ENCODE measurements around the gene KRTAP10-3.
"Not testable (repeated sequence)": the region's sequence is repeated elsewhere in the genome, so short reads cannot be mapped to it uniquely, and the experiment has no call there.

Gene KRTAP10-3

DNA sequence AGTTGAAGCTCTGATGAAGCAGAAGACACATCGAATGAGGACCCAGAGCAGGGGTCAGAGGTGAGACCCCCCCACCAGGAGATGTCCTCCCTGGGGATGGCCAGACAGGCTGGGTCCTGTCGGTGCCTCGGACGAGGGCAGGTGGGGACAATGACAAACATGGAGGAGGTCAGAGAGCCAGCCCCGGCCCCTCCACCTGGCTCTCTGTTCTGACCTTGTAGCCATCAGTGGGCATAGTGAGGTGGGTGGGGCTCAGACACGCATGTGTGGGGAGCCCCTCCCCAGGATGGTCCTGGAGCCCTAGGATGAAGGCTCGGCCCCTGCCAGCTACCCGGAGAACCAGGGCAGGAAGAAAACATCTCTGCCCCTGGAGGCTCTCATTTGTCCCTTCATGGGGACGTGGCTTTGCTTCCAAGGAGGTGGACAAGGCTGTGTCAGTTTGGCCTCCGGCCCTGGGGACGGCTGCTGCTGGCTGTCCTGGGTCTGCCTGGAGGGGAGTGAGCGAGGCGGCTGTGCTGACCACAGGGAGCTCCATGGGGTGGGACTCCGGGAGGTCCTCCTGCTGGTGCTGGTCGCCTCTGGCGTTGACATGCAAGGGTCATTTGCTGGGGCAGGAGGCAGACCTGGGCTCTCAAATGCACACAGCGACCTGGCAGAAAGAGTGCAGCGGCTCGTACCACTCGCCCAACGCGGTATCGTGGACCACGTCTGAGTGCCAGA lies 31.2 kb upstream of the KRTAP10-3 start:
- DNase-seq: no peak

DNA sequence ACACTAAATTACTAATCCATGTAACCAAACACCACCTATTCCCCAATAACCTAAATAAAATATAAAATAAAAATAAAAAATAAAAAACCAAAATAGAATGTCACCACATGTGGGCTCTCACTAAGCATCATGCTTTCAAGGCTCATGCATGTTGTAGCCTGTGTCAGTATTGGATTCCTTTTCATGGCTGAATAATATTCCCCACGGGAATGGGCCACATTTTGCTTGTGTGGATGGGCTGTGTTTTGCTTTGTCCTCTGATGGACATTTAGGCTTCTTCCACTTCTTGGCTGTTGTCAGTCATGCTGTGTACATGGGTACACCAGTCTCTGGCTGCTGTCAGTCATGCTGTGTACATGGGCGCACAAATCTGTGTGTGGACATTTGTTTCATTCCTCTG lies 30.5 kb upstream of the KRTAP10-3 start:
- DNase-seq: no peak

DNA sequence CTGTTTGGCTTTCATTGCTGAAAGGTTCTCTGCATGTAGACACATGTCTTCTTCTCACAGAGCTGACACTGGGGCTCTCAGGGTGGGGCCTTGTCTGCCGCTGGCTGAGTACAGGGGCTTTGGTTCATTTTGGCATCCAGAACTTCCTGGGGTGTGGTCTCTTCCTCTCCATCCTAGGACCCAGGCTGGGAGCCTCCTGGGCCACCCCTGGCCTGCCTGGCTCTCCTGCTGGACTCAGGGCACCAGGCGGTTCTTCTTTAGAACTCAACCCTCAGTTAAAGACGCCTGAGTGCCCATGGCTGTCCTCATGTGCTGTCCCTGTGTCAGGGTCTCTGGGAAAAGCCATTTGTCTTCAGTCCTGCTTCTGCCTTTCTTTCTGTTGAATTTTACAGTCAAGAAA lies 27.3 kb upstream of the KRTAP10-3 start:
- no peak for DNase-seq

DNA sequence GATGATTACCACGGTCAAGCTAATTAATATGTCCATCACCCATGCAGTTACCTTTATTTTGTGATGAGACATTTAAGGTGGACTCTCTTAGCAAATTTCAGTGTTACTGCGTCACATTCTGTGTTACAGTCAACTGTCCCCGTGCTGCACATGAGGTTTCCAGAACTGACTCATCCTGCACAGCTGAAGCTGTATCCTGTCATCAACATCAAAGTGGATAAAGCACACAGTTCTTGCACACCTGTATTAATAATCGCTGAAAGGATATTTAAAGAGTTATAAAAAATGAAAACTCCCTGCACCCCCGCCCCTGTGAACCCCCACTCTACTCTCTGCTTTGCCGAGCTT lies 25.2 kb upstream of the KRTAP10-3 start:
- DNase-seq: no peak

DNA sequence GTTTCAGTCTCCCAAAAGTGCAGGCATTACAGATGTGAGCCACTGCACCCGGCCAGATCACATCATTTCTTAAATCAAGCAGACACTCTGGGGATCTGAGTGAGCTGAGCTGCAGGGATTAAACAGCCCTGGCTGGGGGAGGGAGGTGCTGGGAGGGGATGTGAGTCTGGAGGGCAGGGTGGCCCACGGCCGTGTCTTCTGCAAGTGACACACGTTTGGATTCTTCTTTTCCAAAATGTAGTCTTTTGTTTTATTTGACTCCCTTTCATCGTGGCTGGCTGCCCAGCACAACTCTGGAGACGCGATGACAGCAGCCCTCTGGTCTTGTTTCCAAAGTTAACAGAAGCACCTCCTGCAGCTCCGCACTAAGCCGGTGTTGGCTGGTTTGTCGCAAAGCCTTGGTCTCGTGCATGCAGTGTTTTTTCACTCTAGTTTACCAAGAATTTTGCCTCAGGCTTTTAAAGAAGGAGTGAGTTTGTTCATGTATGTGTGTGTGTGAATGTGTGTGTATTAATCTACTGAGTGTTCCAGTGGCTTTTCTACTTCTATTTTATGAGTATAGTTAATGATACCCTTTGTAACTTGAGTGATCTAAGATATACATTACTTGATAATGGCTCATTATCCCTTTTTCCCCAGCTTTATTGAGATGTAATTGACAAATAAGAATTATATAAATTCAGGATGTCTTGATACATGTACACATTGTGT lies 24.6 kb upstream of the KRTAP10-3 start:
- no peak for DNase-seq

DNA sequence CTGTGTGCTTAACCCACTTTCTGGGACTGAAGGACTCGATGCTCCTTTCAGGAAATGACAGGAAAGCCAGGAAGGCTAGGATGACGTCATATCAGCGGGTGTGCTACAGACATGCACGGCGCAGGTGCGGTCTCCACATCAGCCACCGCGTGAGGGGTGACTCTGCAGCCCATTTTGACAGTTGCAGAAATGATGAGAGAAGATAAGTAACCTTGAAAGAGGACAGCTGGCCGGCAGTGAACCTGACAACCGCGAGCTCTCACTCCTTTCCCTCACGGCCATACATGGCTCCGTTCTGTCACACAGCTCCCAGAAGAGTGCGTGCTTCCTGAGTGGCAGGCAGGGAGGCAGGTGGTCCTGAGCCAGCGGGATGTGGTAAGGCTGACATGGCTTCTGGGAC lies 23.5 kb upstream of the KRTAP10-3 start:
- no peak for DNase-seq

DNA sequence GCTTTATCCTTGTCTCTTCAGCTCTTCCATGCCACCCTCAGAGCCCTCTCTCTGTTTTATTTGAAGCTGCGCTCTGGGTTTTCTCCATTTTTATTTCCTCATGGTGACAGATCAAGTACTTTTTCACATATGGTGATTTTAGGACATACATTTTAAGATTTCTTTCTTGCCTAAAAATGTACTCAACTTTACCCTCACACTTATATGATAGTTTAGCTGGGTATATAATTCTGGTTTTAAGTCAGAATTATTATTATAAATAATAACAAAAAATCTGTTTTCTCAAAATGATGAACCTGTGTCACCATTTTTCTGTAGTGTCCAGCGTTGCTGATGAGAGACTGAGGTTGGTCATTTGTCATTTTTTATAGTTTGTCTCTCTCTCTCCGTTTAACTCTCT lies 22.6 kb upstream of the KRTAP10-3 start:
- DNase-seq: no peak

DNA sequence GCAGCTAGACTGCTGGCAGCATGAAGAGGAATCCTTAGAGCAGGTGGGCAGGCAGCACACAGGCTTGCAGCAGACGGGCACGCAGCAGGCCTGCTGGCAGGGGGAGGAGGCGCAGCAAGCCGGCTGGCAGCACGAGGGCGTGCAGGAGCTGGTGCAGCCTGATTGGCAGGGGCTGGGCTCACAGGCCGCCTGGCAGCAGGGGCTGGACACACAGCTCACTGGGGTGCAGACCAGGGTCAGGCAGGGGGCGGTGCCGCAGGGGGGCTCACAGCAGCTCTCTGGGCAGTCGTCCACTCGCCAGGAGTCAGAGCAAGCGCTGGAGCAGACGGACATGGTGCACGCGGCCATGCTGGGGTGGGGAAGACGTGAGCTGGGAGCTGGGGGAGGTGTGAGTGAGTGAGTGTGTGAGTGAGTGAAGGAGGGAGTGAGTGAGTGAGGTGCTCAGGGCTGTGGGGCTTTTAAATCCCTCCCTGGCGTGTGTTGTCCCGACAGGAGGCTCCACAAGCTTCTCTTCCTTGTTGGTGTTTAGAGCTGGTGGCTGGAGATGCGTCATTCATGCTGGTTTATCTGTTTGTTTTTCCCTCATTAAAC lies 21.7 kb upstream of the KRTAP10-3 start, which contains the start of gene KRTAP10-5:
KRTAP10-5 (minus strand) TSS at position 374 of the 591 bp plus-strand sequence; CDS start at position 348, 26 bp downstream.
- not testable (repeated sequence) for DNase-seq

DNA sequence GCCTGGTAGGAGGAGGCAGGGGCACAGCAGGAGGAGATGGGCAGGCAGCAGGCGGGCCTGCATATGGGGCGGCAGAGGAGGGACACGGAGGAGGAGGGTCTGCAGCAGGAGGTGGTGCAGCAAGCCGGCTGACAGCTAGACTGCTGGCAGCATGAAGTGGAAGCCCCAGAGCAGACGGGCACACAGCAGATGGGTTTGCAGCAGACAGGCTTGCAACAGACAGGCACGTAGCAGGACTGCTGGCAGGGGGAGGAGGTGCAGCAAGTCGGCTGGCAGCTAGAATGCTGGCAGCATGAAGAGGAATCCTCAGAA lies 21.2 kb upstream of the KRTAP10-3 start:
- DNase-seq: no peak

DNA sequence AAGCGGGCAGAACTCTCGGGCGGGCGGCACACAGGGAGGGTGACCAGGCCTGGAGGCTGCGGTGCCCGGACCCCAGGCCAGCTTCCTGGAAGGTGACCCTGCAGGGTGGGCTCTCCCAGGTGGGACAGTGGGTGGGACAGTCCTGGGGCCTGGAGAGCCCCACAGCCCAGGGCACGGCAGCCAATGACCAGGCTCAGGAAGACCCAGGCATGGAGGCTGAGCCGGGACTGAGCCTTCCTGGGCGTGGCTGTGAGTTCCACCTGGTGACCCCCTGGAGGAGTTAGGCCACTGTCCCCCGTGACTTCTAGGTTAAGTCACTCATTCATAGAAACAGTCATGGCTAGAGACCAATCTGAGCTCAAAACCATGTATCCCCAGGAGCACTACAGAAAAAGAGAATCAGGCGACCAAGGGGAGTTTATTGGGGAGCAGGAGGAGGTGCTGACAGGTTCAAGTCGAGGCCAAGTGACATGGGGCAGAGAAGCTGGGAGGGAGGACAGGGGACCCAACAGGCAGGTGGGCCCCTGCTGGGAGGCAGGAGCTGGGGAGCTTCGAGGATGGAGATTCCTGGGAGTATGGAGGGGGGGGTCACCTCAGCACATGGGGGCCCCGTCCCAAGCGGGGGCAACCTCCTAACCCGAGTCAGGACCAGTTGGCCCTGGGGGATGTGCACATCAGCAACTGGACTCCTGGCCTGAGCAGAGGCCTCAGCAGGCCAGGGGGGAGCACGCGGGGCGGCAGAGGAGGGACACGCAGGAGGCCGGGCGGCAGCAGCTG lies 20.6 kb upstream of the KRTAP10-3 start:
- no peak for DNase-seq

DNA sequence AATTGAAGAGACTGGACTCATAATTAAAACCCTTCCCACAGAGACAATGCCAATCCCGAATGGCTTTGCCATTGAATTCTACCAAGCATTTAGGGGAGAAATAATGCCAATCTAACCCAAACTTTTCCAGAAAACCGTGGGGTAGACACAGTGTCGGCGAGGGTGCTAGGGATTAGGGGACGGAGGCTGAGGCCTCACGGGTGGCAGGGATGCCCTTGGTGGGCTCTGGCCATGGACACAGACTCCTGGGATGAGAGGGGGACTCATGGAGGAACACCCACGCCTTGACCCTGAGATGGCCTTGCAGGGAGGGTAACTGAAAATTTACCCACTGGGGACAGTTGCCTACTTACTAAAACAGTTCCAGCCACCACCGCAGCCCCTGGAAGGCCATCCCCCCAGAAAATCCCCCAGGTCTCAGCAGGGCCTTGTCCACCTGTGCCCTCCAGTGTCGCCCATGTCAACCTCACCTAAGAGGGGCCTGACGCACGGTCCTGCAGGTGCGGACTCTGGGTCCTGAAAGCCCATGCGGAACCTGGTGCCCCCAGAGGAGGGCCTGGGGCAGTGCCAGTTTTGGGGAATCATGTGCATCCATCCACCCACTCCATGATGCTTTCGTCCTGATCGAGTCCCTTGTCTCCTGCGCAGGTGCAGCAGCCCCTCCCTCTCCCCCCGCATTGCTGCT lies 19.9 kb upstream of the KRTAP10-3 start:
- DNase-seq: no peak

DNA sequence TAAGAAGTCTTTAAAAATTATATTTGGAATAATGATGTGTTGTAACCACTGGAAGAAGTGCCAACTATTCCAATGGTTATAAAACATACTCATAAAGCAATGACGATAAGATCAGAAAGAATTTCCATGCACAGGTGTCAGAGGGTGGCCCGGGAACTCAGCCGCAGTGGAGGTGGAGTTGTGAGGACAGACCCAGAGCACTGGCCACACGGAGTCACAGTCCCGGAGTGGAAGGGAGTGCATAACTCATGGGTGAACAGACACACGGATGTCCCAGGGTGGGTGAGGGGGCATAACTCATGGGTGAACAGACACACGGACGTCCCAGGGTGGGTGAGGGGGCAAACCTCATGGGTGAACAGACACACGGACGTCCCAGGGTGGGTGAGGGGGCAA lies 17.4 kb upstream of the KRTAP10-3 start:
- DNase-seq: no peak

DNA sequence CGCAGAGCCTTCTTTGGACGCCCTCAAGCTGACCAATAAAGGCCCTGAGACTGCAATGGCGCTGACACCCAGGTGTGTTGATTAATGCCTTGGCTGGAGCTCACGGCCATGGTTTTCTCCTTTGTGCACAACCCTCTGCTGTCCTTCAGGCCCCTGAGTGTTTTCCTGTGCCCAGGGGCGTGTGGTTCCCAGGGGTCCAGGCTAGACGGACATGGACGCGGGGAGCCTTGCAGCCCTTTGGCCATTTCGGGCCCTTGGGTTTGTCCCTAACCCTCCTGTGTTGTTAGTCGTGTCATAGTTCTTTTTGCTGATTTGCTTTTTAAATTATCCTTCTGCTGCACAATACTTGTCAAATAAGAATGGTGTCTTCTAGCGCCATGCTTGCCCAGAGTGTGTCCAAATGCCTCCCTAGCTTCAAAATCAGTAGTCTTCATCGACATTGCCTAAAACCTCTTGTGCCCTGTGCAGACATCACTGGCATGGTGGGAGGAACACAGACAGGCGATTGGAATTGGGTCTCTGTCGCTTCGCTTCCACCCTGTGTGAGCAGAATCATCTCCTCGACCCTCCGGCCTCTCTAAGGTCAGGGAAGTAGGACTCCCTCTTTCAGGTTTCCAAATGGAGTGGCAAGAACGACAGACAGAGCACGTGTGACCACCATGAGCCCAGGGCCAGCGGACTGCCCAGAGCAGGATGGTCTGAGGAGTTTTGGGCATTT lies 16.9 kb upstream of the KRTAP10-3 start:
- no peak for DNase-seq

DNA sequence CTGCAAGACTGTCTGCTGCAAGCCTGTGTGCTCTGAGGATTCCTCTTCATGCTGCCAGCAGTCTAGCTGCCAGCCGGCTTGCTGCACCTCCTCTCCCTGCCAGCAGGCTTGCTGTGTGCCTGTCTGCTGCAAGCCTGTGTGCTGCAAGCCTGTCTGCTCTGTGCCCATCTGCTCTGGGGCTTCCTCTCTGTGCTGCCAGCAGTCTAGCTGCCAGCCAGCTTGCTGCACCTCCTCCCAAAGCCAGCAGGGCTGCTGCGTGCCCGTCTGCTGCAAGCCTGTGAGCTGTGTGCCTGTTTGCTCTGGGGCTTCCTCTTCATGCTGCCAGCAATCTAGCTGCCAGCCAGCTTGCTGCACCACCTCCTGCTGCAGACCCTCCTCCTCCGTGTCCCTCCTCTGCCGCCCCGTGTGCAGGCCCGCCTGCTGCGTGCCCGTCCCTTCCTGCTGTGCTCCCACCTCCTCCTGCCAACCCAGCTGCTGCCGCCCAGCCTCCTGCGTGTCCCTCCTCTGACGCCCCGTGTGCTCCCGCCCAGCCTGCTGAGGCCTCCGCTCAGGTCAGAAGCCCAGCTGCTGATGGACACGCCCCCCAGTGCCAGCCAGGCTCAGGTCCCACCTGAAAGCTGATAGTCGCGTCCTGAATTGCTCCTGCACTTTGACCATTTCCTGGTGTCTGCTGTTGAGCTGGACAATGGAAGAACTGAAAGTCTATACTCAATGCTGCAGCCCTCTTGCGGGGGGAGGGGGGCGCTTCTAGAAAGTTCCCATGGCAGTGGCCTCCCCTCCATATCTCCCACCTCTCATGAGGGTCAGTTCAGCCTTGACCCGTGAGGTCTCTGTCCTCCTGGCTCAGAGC lies 16.1 kb upstream of the KRTAP10-3 start:
- DNase-seq: no peak

DNA sequence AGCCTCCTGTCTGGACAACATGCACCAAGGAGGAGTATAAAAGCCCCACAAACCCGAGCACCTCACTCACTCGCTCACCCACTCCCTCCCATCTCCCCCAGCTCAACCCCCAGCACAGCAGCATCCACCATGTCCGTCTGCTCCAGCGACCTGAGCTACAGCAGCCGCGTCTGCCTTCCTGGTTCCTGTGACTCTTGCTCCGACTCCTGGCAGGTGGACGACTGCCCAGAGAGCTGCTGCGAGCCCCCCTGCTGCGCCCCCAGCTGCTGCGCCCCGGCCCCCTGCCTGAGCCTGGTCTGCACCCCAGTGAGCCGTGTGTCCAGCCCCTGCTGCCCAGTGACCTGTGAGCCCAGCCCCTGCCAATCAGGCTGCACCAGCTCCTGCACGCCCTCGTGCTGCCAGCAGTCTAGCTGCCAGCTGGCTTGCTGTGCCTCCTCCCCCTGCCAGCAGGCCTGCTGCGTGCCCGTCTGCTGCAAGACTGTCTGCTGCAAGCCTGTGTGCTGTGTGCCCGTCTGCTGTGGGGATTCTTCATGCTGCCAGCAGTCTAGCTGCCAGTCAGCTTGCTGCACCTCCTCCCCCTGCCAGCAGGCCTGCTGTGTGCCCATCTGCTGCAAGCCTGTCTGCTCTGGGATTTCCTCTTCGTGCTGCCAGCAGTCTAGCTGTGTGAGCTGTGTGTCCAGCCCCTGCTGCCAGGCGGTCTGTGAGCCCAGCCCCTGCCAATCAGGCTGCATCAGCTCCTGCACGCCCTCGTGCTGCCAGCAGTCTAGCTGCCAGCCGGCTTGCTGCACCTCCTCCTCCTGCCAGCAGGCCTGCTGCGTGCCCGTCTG lies 15.2 kb upstream of the KRTAP10-3 start, which contains the start of gene KRTAP10-4:
KRTAP10-4 (plus strand) TSS at position 100 of the 827 bp plus-strand sequence; CDS start at position 130, 30 bp downstream.
- not testable (repeated sequence) for DNase-seq

DNA sequence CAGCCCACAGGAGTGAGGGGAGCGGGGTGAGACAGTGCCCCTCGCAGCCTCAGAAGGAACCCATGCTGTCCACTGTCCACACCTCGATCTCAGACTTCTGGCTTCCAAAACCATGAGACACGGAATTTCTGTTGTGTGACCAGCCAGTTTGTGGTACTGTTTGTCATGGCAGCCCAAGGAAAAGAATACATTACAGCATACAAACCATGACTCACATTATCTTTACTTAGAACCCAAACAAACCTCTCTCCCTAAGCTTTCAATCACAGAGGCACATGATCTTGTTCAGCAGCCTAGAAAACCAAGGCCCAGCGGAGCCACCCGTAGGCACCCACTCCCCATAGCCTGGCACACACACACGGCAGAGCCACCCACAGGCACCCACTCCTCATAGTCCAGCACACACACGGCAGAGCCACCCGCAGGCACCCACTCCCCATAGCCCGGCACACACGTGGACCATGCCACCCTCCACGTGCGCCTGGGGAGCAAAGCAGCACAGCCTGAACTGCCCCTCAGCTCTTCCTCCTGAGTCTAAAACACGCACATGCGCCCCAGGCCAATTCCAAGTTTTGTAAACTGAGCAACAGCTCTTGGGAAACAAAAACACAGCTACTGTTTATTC lies 14.5 kb upstream of the KRTAP10-3 start:
- DNase-seq: no peak

DNA sequence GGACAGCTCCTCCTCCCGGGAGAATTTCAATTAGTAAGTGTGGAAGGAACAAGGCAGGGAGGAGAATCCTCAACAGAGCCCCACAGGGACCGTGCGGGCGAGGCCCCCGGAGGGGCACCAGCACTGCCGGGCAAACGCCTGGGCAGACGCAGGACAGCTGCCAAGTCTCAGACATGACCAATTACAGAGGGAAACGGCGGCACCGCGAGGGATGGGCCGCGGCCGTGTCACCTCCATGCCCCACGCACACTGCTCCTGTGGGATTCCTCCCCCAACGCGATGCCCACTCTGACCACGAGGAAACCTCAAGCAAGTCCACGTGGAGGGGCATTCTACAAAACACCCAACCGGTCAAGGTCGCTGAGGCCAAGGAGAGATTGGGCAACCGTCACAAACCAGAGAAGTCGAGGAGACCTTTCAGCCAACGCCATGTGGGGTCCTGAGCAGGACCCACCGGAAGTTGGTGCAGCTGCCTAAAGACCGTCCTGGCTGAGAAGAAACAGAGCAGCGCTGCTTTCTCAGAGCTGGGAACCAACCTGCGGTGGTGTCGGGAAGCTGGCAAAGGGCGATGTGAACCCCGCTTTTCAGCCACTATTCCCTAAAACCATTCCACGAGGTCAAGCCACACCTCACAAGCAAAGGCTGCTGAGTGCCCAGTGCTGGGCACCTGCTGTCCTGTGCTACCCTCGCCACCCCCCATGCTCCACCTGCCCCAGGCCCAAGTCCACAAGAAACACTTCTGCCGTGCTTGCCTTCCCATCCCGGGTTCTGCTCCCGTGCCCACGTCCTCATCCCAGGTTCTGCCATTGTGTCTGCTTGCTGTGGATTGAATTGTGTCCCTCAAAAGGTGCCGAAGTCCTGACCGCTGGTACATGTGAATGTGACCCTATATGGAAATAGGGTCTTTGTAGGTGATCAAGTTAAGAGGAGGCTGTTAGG lies 13.5 kb upstream of the KRTAP10-3 start:
- DNase-seq: no peak

DNA sequence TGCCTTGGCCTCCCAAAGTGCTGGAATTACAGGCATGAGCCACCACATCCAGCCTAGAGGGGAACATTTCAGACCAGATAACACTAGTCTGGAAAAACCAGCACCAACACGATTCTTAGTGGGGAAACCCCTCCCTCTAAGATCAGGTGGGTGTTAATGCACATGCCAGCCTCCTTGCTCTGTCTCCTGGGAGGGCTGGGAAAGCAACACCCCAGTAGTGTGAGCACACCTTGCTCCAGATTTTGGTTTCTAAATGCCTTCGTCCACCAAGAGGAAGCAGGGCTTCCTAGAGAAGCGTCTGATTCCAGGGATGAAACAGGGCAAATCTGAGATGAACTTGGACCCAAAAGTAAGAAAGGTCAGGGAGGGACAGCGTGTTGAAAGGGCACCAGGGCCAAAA lies 12.7 kb upstream of the KRTAP10-3 start:
- DNase-seq: no peak

All from activated CD4-positive, CD25-positive, alpha-beta regulatory T cell (primary cell).